K562 (cell line): ENCODE measurements around the gene SEC24A. TPM values are rescaled to one million over a fixed set of nuclear protein-coding genes. Genes with fewer than 3 reads are reported as not detected.
A peak's percentile ranks its signal among the peaks of the same experiment; 100 is the strongest.

Source experiments
- AFF4 ChIP-seq: sonication (generic); formaldehyde crosslinking; IDR thresholded peaks from 2 replicates; pipeline ENCODE4 v1.8.0; 2023; ENCODE audit warnings: mild to moderate bottlenecking, missing genetic modification reagents
- ARID1B ChIP-seq: fragments of 450-650 bp; IDR thresholded peaks from 2 replicates; pipeline ENCODE4 v1.6.1; 2016; ENCODE audit warnings: antibody characterized with exemption, mild to moderate bottlenecking, inconsistent platforms
- CCNT2 ChIP-seq: IDR thresholded peaks from 2 replicates; pipeline ENCODE4 v1.6.1; 2011; ENCODE audit warnings: borderline replicate concordance, low read depth, mild to moderate bottlenecking, moderate library complexity, mixed read lengths, low read length; ENCODE audit not compliant: insufficient read length; ENCODE audit errors: extremely low read depth
- CREM ChIP-seq: IDR thresholded peaks from 2 replicates; pipeline ENCODE4 v1.6.1; 2014; ENCODE audit warnings: antibody characterized with exemption, low read depth
- ELF1 ChIP-seq: fragments of 200-800 bp; sonication (Bioruptor generic); IDR thresholded peaks from 2 replicates; pipeline ENCODE4 v1.6.1; 2016; ENCODE audit warnings: missing genetic modification characterization, missing compliant biosample characterization
- GABPA ChIP-seq: fragments of 200-800 bp; sonication (Bioruptor generic); conservative IDR thresholded peaks from 2 replicates; pipeline ENCODE4 v1.6.1; 2016; ENCODE audit warnings: low read depth, missing genetic modification characterization, missing compliant biosample characterization
- HCFC1 ChIP-seq: IDR thresholded peaks from 2 replicates; pipeline ENCODE4 v1.6.1; 2012; ENCODE audit warnings: low read depth, low read length, improper control_type of control experiment
- MTA3 ChIP-seq: fragments of 450-650 bp; formaldehyde crosslinking; IDR thresholded peaks from 2 replicates; pipeline ENCODE4 v1.6.1; 2017; ENCODE audit warnings: mild to moderate bottlenecking, borderline replicate concordance
- POLR2H ChIP-seq: IDR thresholded peaks from 2 replicates; pipeline ENCODE4 v1.6.1; 2016; ENCODE audit warnings: missing genetic modification characterization, low read depth, mild to moderate bottlenecking, control low read depth, missing compliant biosample characterization, moderate library complexity
- TAF1 ChIP-seq: IDR thresholded peaks from 2 replicates; pipeline ENCODE4 v1.6.1; 2011; ENCODE audit warnings: mild to moderate bottlenecking, low read length, moderate library complexity; ENCODE audit not compliant: insufficient read depth, control insufficient read depth, severe bottlenecking; ENCODE audit errors: extremely low read depth
- XRCC4 ChIP-seq: IDR thresholded peaks from one replicate; pipeline ENCODE4 v1.6.1; 2011; ENCODE audit not compliant: insufficient read depth, insufficient read length; ENCODE audit errors: extremely low read depth
- XRCC5 ChIP-seq: fragments of 200-400 bp; formaldehyde crosslinking; IDR thresholded peaks from 2 replicates; pipeline ENCODE4 v1.6.1; 2017; ENCODE audit warnings: low read depth, mild to moderate bottlenecking, low read length
- ZC3H4 ChIP-seq: sonication (generic); formaldehyde crosslinking; IDR thresholded peaks from 2 replicates; pipeline ENCODE4 v1.9.0; 2021; ENCODE audit warnings: missing genetic modification reagents, borderline replicate concordance
- ZNF23 ChIP-seq: fragments of 250-450 bp; sonication (Bioruptor Pico); IDR thresholded peaks from 2 replicates; pipeline ENCODE4 v1.4.0; 2020; ENCODE audit warnings: mild to moderate bottlenecking
- ZNF311 ChIP-seq: fragments of 250-450 bp; sonication (Bioruptor Pico); IDR thresholded peaks from 2 replicates; pipeline ENCODE4 v1.4.0; 2020; ENCODE audit warnings: mild to moderate bottlenecking, moderate library complexity
- ZNF695 ChIP-seq: fragments of 450-650 bp; formaldehyde crosslinking; IDR thresholded peaks from 2 replicates; pipeline ENCODE4 v1.4.0; 2020; ENCODE audit warnings: mild to moderate bottlenecking, moderate library complexity
- polyA plus RNA-seq, 8 experiments: library from polyadenylated mRNA; depleted of rRNA in 4 of 8; stranded (reverse) in 5 of 8; unstranded in 3 of 8; fragments of >200 nt; fragmentation: Nextera tagmentation in 2 of 8; fragmentation: Illumina TruSeq in 1 of 8; extraction: Ambion mirVana in 2 of 8; extraction: Trizol in 1 of 8; gene quantifications; 2 replicates each; pipeline versions ENCODE4 v1.2.1 to v1.2.3, GENCODE V29; 2011 to 2014; ENCODE audit warnings: inconsistent platforms in 1 of 8, missing spikeins in 1 of 8
- total RNA-seq, 7 experiments: library from RNA; depleted of rRNA in 6 of 7; stranded (reverse); fragments of >200 nt in 6 of 7; fragmentation: Illumina TruSeq in 2 of 7; extraction: Trizol in 2 of 7; gene quantifications; 2 replicates each; pipeline versions ENCODE4 v1.2.1 to v1.2.3, GENCODE V29; 2011 to 2021; ENCODE audit warnings: low replicate concordance in 1 of 7
- TF ChIP-seq, protein P1 (sequence below): fragments of 250-450 bp; sonication (Bioruptor Pico); IDR thresholded peaks from 2 replicates; pipeline ENCODE4 v1.5.0; 2021; ENCODE audit warnings: mild to moderate bottlenecking, borderline replicate concordance
- TF ChIP-seq, protein P2 (sequence below): sonication (generic); formaldehyde crosslinking; IDR thresholded peaks from 2 replicates; pipeline ENCODE4 v1.8.0; 2022; ENCODE audit warnings: missing genetic modification reagents, mild to moderate bottlenecking, moderate library complexity, borderline replicate concordance

The SEC24A gene
- total and polyA plus RNA-seq, 9 of the 15 experiments (the other 6 are each of a cell fraction or from before 2014, with no cell fraction given), result 7.9 to 36.5 (median 17.5) TPM

- TF ChIP-seq CCNT2 (peak; percentile 83), XRCC5 (peak; percentile 29), ZNF695 (no peak), MTA3 (peak; percentile 86; the same call in 1 of the 2 replicates), ZC3H4 (no peak), XRCC4 (no peak), GABPA (tag) (peak; percentile 98), ARID1B (peak; percentile 48; the same call in 1 of the 2 replicates), HCFC1 (peak; percentile 83), ZNF311 (CRISPR knock-in tag) (no peak), AFF4 (CRISPR knock-in tag) (peak; percentile 62; the same call in 1 of the 2 replicates), TAF1 (peak; percentile 97), POLR2H (peak; percentile 82), CREM (peak; percentile 89), ELF1 (peak; percentile 65; the same call in 1 of the 2 replicates), ZNF23 (CRISPR knock-in tag) (no peak)
- TF ChIP-seq, protein P1, sequence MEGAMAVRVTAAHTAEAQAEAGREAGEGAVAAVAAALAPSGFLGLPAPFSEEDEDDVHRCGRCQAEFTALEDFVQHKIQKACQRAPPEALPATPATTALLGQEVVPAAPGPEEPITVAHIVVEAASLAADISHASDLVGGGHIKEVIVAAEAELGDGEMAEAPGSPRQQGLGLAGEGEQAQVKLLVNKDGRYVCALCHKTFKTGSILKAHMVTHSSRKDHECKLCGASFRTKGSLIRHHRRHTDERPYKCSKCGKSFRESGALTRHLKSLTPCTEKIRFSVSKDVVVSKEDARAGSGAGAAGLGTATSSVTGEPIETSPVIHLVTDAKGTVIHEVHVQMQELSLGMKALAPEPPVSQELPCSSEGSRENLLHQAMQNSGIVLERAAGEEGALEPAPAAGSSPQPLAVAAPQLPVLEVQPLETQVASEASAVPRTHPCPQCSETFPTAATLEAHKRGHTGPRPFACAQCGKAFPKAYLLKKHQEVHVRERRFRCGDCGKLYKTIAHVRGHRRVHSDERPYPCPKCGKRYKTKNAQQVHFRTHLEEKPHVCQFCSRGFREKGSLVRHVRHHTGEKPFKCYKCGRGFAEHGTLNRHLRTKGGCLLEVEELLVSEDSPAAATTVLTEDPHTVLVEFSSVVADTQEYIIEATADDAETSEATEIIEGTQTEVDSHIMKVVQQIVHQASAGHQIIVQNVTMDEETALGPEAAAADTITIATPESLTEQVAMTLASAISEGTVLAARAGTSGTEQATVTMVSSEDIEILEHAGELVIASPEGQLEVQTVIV, result no peak
- TF ChIP-seq, protein P2, sequence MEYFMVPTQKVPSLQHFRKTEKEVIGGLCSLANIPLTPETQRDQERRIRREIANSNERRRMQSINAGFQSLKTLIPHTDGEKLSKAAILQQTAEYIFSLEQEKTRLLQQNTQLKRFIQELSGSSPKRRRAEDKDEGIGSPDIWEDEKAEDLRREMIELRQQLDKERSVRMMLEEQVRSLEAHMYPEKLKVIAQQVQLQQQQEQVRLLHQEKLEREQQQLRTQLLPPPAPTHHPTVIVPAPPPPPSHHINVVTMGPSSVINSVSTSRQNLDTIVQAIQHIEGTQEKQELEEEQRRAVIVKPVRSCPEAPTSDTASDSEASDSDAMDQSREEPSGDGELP, result peak; percentile 99
Measured at GRCh38 chr5:134758504-134759341, 110.1 kb downstream of the SEC24A start, which contains the start of gene DDX46 (continued).
